Measurements from ENCODE around the gene KCNQ1. TPM values are rescaled to one million over a fixed set of nuclear protein-coding genes. Genes with fewer than 3 reads are reported as not detected.

Gene KCNQ1
- total and polyA plus RNA-seq, 2 of the 13 experiments (the other 11 are each of a cell fraction or from before 2014, with no cell fraction given) = 0.02 to 0.08 TPM

- TF ChIP-seq, protein P1, sequence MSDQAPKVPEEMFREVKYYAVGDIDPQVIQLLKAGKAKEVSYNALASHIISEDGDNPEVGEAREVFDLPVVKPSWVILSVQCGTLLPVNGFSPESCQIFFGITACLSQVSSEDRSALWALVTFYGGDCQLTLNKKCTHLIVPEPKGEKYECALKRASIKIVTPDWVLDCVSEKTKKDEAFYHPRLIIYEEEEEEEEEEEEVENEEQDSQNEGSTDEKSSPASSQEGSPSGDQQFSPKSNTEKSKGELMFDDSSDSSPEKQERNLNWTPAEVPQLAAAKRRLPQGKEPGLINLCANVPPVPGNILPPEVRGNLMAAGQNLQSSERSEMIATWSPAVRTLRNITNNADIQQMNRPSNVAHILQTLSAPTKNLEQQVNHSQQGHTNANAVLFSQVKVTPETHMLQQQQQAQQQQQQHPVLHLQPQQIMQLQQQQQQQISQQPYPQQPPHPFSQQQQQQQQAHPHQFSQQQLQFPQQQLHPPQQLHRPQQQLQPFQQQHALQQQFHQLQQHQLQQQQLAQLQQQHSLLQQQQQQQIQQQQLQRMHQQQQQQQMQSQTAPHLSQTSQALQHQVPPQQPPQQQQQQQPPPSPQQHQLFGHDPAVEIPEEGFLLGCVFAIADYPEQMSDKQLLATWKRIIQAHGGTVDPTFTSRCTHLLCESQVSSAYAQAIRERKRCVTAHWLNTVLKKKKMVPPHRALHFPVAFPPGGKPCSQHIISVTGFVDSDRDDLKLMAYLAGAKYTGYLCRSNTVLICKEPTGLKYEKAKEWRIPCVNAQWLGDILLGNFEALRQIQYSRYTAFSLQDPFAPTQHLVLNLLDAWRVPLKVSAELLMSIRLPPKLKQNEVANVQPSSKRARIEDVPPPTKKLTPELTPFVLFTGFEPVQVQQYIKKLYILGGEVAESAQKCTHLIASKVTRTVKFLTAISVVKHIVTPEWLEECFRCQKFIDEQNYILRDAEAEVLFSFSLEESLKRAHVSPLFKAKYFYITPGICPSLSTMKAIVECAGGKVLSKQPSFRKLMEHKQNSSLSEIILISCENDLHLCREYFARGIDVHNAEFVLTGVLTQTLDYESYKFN (CRISPR knock-in tag; conservative IDR thresholded peaks at IDR 0.05) = no peak
- TF ChIP-seq TEAD2 (CRISPR knock-in tag; IDR thresholded peaks at IDR 0.05) (no peak), ATRX (CRISPR knock-in tag; IDR thresholded peaks at IDR 0.05; ENCODE audit: borderline replicate concordance) (no peak)
These were observed 29.6 kb upstream of the KCNQ1 start (continued) for GRCh38 chr11:2415171-2415570.

DNA sequence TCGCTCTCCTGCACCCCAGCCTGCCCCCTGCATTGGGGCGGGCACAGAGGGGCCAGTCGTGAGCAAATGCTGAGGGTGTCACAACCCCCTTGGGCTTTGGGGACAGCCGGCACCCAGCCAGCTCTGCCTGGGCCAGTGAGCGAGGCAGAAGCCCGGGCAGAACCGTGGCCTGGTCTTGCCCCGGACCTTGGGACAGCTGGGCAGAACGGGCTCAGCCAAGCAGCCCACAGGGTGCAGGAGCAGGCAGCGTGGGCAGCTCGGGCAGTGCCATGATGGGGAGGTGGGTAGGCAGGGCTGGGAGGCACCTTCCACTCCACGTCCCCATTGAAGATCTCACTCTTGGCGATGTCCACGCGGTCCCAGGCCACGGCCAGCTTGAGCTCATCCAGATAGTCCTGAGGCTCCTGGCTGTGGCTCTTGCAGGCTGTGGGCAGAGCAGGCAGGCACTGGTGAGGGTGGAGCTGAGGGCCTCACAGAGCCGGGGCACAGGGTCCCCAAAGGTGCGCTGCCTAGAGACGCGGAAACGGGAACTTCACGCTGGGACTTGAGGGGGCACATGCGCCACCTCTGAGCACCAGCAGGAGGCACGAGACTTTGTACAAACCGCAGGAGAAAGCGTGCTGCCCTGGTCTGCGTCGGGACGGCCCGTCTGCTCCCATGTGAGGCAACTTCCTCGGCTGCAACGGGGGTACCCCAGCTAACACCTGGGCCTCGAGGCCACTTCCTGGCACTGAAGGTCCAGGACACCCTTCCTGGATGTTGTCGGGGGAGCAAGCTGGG, 29.0 kb upstream of the KCNQ1 start:
- Histone ChIP-seq H3K4me1 (ENCODE audit: insufficient read depth, low read length) (peaks cover 33% of the 10 kb centered on the region), H3K4me2 (ENCODE audit: low read depth, low read length) (no peak overlapping the region), H4K20me1 (ENCODE audit: insufficient read depth, low read length) (no peaks in the 10 kb centered on the region), H3K4me3 (replicated peaks in 1 of 3; ENCODE audit: insufficient read depth in 1 of 3, low read depth in 2 of 3, low read length in 3 of 3) (no peak overlapping the region), H3K27me3 (ENCODE audit: control insufficient read depth in 1 of 2, insufficient read depth in 2 of 2, low read length in 2 of 2) (peaks cover 0 to 1% of the 10 kb centered on the region in 2 experiments; a peak in 1 of 5 replicates), H3K27ac (ENCODE audit: extremely low read length, insufficient read depth, low read length) (no peak overlapping the region), H3K9me3 (ENCODE audit: low read length) (no peaks in the 10 kb centered on the region), H3K9ac (ENCODE audit: insufficient read depth, low read depth, low read length) (no peak overlapping the region), H3K36me3 (replicated peaks in 1 of 2; ENCODE audit: control insufficient read depth in 1 of 2, insufficient read depth in 2 of 2, low read length in 2 of 2) (no peaks in the 10 kb centered on the region), H2AFZ (ENCODE audit: low read length) (no peak overlapping the region), H3K79me2 (ENCODE audit: insufficient read depth, low read length) (no peaks in the 10 kb centered on the region)
- in situ Hi-C loops (cut with HindIII; ENCODE audit: extremely low pct_ligation_motif_present, low pct_unique_long_range_greater_than_20kb) = loop anchor here (5.0 kb wide), 2 partner anchors 103 to 213 kb away; no protein-coding TSS in a partner anchor
- BruUV-seq (replicated peaks) = no TSS peak
- FAIRE-seq = no peak
- CTCF ChIA-PET (ENCODE audit: low intra/inter-chr PET ratio, low total read pairs) = interaction anchor here (1.6 kb wide), 1 partner anchor 110 kb away, joined by 3 read pairs; no protein-coding TSS in a partner anchor
- TF ChIP-seq, protein P2, sequence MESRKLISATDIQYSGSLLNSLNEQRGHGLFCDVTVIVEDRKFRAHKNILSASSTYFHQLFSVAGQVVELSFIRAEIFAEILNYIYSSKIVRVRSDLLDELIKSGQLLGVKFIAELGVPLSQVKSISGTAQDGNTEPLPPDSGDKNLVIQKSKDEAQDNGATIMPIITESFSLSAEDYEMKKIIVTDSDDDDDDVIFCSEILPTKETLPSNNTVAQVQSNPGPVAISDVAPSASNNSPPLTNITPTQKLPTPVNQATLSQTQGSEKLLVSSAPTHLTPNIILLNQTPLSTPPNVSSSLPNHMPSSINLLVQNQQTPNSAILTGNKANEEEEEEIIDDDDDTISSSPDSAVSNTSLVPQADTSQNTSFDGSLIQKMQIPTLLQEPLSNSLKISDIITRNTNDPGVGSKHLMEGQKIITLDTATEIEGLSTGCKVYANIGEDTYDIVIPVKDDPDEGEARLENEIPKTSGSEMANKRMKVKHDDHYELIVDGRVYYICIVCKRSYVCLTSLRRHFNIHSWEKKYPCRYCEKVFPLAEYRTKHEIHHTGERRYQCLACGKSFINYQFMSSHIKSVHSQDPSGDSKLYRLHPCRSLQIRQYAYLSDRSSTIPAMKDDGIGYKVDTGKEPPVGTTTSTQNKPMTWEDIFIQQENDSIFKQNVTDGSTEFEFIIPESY (CRISPR knock-in tag; IDR thresholded peaks at IDR 0.05) = peak; percentile 94
- TF ChIP-seq CAMTA2 (CRISPR knock-in tag; IDR thresholded peaks at IDR 0.05; ENCODE audit: borderline replicate concordance) (no peak), ZNF687 (CRISPR knock-in tag; IDR thresholded peaks at IDR 0.05) (peak; percentile 27; the same call in 1 of the 2 replicates)
- 78% methylated on average over 15 of the region's 34 CpGs for WGBS (ENCODE audit: low lambda C conversion rate)
- no peak for DNase-seq (ENCODE audit: low spot score)
- no peak for ATAC-seq
- POLR2A ChIA-PET = no interaction called here
- intact Hi-C loops (cut with micrococcal nuclease; ENCODE audit: unreplicated experiment) = no loop called here

All from HepG2 (cell line).